Fibroblast of mammary gland (primary cell): ENCODE measurements around the gene LDLRAD4.

Experiments used
- DNase-seq: peaks from one replicate; pipeline ENCODE4 v3.0.0-alpha.2; 2010; ENCODE audit warnings: low read depth
- H3K4me3 ChIP-seq: 2 replicates; pipeline ENCODE4 v1.5.1; 2011; ENCODE audit warnings: low read depth, mild to moderate bottlenecking, low read length, moderate library complexity; ENCODE audit not compliant: control insufficient read depth
- TF ChIP-seq, protein P1 (sequence below): conservative IDR thresholded peaks from 2 replicates; pipeline ENCODE4 v1.5.1; 2011; ENCODE audit warnings: low read depth, low read length, inconsistent platforms; ENCODE audit not compliant: control insufficient read depth, insufficient read depth

LDLRAD4 gene

DNA sequence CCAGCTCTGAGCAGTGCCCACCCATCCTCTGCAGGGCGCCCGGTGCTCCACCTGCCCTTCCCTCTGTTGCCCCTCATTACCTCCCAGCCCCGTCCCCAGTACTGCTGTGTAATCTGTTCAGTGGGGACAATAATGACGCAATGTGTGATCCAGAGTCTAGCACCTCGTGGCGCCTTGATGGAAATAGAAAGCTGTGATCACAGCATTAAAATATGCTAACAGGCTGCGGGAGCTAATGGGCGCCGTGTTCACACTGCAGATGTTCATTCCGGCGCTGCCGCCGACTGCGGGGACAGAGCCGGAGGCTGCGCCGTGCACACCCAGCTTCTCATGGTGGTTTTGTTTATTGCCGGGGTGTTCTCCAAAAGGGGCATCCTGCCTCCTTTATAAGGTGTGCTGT, 235.2 kb downstream of the LDLRAD4 start:
- H3K4me3 ChIP-seq, result no peak overlapping the region
- no peak for DNase-seq

DNA sequence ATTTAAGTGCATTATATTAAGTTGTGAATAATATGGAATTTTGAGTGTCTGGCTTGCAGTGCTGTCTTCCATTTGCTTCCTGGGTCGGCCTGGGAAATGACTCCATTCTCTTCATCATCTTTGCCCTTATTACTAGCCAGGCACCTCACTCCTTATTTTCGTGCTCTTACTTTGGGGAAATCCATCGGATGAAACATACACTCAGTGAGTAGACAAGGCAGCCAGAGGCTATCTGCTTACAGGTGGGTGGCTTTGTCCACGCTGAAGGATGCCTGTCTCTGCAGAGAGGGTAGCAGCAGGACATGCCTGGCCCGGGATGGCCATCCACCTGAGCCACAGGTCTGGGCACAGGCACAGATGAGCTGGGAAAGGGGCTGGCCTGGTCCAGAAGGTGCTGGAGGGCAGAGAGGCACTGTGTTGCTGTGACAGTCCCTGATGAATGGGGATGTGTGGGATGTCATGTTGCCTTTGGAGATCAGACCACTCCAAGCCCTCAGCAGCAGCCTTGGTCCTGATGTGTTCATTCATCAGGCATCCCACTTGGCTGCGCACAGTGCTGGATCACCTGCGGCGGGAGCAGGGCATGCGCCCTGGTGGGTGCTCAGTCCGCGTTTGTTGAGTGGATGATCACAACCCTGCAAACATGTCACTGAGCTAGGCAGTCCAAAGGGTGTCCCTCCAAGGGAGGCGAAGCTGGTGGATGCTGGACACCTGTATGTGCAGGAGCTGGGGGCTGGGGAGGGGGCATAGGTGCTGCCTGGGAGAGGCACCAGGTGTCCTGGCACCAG, 236.0 kb downstream of the LDLRAD4 start:
- TF ChIP-seq, protein P1, sequence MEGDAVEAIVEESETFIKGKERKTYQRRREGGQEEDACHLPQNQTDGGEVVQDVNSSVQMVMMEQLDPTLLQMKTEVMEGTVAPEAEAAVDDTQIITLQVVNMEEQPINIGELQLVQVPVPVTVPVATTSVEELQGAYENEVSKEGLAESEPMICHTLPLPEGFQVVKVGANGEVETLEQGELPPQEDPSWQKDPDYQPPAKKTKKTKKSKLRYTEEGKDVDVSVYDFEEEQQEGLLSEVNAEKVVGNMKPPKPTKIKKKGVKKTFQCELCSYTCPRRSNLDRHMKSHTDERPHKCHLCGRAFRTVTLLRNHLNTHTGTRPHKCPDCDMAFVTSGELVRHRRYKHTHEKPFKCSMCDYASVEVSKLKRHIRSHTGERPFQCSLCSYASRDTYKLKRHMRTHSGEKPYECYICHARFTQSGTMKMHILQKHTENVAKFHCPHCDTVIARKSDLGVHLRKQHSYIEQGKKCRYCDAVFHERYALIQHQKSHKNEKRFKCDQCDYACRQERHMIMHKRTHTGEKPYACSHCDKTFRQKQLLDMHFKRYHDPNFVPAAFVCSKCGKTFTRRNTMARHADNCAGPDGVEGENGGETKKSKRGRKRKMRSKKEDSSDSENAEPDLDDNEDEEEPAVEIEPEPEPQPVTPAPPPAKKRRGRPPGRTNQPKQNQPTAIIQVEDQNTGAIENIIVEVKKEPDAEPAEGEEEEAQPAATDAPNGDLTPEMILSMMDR, result no peak
- DNase-seq, result no peak
- no peak overlapping the region for H3K4me3 ChIP-seq

More for the DNA sequence above, 235.2 kb downstream of the LDLRAD4 start:
- TF ChIP-seq, protein P1, result no peak

DNA sequence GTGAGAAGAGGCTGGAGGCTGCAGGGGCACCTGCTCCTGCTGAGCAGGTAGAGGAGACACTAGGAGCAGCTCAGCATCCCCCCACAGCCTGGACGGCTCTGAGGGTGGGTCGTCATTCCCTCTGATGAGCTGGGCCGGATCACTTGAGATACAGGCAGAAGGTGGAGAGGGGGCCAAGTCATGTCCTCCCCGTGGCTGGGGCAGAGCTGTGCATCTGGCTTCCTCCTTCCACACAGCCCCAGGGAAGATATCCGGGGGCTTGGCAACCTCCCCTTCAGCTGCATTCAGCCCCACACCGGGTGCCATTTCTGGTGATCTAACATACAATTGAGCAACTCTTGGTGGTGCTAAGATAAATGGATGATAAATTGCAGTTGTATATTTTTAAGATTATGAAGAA, 236.9 kb downstream of the LDLRAD4 start:
- TF ChIP-seq, protein P1, result no peak
- no peak for DNase-seq
- H3K4me3 ChIP-seq, result no peak overlapping the region

DNA sequence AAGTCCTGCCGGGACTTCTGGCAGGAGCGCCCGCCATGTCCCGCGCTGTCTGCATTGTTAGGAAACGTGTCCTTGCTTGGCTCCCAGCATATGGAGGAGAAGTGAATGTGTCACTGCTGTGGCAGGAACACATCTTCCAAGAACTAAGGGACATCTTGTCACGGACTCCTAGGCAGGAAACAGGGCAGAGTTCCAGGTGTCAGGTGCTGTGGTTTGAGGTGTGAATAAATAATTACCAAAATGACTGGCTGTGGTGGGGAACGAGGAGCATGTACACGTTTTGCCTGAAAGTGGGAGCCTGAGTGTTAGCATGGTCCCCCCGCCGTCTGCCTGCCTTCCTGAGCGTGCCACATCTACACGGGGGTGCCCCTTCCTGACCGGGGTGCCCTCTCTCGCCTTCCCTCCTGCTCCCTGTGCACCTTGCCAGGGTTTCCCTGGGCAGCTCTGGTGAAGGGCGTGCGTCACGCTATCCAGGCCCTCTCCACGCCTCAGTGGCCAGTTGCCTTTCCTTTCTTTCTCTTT, 237.5 kb downstream of the LDLRAD4 start:
- DNase-seq, result no peak
- TF ChIP-seq, protein P1, result no peak
- no peak overlapping the region for H3K4me3 ChIP-seq

DNA sequence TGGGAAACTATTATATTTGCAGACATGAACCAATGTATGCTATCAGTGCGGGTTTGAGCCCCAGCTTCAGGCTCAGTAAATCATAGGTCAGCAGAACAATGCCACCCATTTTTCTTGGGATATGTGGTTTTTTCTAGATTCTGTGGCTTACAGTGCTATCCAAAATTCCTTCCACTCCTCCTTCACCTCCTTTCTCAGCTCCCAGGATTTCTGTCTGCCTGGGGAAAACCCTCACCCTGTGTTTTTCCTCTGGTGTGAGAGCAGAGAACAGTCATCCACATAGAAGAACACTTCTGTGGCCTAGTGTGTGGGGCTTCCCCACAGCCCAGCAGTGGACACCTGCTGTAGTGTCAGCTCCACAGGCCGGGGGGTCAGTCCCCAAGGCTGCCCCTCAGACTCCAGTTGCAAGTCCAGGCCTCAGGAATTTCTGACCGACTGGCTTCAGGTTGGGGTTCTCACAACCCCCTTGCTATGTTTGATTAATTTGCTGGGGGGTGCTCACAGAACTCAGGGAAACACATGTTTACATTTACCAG, 238.2 kb downstream of the LDLRAD4 start:
- no peak for DNase-seq
- TF ChIP-seq, protein P1, result no peak
- no peak overlapping the region for H3K4me3 ChIP-seq

DNA sequence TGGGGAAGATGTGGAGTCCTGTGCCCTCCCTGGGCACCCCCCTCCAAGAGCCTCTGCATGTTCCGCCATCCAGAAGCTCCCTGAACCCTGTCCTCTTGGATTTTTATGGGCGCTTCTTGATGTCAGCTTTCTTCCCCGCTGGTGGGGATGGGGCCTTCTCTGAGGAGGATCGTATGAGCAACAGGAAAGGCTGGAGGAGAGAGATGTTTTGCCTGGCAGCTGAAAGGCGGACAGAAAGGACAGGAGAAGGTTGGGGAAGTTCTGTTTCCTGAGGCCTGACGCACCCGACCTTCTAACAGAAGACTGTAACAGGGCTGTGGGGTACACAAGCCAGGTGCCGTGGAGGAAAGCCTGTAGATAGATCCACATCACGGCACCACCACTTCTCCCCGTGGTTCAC, 238.8 kb downstream of the LDLRAD4 start:
- DNase-seq, result no peak
- TF ChIP-seq, protein P1, result no peak
- no peak overlapping the region for H3K4me3 ChIP-seq
